NCI-H1105 (cell line): Measurements from ENCODE around the gene PHLPP1.
"Not testable (repeated sequence)": the region's sequence is repeated elsewhere in the genome, so short reads cannot be mapped to it uniquely, and the experiment has no call there.

Source experiments
- DNase-seq: peaks from one replicate; lab custom pipeline; 2025; lab: John Stamatoyannopoulos, UW

The PHLPP1 gene

GRCh38 chr18:62717925-62718800 lies 2.8 kb downstream of the PHLPP1 start:
- no peak for DNase-seq

- no peak for DNase-seq
Observed at GRCh38 chr18:62720048-62720447, 4.7 kb downstream of the PHLPP1 start.

- no peak for DNase-seq
Observed at GRCh38 chr18:62720766-62721613, 5.6 kb downstream of the PHLPP1 start.

- DNase-seq = no peak
Observed at GRCh38 chr18:62721839-62722795, 6.8 kb downstream of the PHLPP1 start.

GRCh38 chr18:62723666-62724281 lies 8.4 kb downstream of the PHLPP1 start:
- no peak for DNase-seq

- no peak for DNase-seq
Observed at GRCh38 chr18:62725896-62726295, 10.6 kb downstream of the PHLPP1 start.

DNA sequence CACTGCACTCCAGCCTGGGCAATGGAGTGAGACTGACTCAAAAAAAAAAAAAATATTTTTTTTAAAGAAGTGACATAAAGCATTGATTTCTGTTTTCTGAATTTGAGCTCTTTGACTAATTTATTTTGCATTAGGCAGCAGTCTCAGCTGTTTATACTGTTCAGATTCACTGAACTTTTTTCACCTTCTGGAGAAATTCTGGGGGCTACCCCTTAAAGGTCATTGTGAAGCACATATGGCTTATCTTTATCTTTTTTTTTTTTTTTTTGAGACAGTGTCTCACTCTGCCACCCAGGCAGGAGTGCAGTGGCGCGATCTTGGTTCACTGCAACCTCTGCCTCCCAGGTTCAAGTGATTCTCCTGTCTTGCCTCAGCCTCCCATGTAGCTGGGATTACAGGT lies 12.9 kb downstream of the PHLPP1 start:
- no peak for DNase-seq

DNA sequence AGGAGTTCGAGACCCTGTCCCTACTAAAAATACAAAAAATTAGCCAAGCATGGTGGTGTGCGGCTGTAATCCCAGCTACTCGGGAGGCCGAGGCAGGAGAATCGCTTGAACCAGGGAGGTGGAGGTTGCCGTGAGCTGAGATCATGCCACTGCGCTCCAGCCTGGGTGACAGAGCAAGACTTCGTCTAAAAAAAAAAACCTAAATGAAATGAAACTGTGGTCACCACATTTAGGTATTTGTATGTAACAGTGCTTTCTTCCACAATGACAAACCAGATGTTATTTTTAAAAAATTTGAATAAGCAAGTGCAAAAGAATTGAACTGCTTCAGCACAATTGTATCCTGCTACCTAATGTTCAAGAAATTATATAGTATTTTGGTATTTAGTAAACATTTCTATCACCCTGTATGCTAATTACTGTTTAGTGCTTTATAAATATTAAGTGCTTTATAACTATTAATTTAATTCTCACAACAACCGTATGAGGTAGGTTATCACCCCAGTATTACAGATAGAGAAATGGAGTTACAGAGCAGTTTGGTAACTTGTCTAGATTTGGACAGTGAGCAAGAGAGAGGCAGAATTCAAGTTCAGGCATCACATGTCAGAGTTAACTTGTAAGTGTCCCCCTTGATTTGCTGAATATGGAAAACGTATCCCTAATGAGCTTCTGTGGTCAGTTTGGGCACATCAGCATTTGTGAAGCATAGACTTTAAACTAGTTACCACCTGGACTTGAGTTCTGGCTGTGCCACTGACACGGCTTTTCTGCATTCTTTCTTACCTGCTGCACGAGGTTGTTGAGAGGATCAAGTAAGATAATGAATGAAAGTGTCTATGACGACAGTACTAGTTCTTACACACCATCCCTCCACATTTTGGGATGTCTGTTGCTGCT lies 14.4 kb downstream of the PHLPP1 start:
- no peak for DNase-seq

DNA sequence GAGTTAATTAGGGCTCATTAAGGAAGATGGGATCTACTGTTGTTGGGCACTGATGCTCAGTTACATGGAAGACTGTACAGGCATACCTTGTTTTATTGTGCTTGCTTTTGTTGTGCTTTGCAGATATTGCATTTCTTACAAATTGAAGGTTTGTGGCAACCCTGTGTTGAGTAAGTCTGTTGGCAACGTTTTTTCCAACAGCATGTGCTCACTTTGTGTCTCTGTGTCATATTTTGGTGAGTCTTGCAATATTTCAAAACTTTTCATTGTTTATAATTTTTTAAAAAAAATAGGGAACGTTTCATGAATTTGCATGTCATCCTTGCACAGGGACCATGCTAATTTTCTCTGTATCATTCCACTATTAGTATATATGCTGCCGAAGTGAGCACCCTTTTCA lies 15.6 kb downstream of the PHLPP1 start:
- DNase-seq = no peak

- DNase-seq = no peak
Observed at GRCh38 chr18:62732617-62733016, 17.3 kb downstream of the PHLPP1 start.

GRCh38 chr18:62734290-62734689 lies 18.9 kb downstream of the PHLPP1 start:
- DNase-seq = no peak

- DNase-seq = no peak
Observed at GRCh38 chr18:62735387-62735786, 20.0 kb downstream of the PHLPP1 start.

DNA sequence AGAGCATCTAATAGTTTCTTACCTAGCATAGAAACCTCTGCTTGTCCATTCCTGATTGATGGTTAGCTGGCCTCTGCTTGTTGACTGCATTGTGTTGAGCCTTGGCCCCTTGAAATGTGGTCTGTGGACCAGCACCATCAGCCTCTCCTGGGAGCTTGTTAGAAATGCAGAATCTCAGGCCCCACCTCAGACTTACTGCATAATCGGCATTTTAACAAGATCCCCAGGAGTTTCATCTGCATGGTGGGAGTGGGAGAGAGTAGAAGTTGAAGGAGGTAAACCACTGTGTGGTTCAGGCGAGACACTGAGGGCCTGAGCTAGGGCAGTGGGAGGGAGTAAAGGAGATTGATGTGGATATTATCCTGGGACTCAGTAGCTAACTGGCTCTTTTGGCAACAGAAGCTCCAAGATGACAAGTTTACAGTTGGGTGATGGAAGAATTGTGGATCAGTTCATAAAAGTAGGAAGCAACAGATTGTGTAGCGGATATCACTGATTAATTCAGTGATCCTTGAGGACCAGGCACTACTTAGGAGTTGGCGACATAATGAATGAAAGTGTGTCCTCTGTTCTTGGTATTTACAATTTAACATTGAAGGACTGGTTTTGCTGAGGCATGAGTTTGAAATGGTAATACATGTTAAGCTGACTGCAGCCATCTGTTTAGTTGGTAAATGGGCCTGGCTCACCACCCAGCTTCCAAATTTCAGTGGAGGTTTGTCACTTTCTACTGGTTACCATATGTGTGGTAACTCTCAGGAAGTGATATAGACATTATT lies 20.9 kb downstream of the PHLPP1 start:
- no peak for DNase-seq

DNA sequence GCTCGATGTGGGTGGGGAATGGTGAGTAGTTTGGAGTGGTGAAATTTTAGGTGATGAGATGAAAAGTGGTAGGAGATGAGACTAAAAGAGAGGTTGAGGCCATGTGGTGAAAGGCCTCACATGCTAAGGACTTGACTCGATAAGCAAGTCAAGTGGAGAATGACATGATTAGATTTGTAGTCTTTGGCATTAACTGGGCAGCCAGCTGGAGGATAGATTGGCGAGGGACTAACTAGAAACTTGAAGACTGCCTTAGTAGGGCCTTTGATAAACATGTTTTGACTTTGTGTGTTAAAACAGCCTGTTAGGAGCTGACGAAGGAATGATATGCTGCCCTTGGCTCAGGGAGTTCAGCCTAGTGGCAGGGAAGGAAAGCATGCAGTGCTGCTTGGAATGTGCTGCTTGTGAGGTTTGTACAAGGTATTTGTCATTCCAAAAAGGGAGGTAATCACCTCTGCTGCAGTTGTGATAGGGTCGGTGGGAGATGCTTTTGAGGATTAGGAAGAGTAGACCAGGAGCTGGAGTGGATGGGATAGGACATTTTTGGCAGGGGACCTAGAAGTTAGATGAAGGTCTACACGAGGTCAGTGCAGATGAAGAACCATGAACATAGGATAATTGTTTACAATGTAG lies 22.0 kb downstream of the PHLPP1 start:
- no peak for DNase-seq

DNA sequence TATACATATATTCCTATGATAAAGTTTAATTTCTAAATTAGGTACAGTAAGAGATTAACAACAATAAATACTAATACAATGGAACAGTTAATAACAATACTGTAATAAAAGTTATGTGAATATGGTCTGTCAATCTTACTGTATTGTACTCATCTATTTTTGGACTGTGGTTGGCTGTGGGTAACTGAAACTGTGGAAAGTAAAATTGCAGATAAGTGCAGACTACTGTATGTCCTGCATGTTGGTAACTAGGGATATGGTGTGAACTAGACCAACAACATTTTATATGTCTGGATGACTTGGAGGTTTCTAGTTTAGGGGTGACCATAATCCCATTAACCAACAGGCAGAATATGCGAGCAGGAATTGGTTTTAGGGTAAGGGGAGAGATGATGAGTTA lies 23.3 kb downstream of the PHLPP1 start:
- no peak for DNase-seq

DNA sequence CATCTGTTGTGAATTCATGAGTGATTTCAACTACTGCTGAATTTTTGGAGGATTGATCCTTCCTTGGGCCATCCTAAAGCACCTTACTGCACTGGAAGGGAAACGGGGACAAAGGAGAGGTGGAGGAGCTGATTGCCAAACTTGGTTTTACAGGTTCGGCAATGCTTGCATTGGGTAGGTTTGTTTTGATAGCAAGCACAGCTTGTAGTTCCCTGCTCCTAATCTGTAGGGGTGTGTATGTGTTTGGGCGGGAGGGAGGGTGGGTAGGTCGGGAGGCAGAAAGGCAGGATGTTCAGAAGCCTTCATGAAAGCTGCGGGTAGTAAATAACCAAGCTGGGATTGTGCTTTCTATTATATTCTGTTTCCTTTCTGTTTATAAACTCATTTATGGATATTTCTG lies 24.6 kb downstream of the PHLPP1 start:
- DNase-seq = no peak

- DNase-seq = not testable (repeated sequence)
Observed at GRCh38 chr18:62740650-62741049, 25.3 kb downstream of the PHLPP1 start.

- DNase-seq = no peak
Observed at GRCh38 chr18:62741118-62741566, 25.8 kb downstream of the PHLPP1 start.

DNA sequence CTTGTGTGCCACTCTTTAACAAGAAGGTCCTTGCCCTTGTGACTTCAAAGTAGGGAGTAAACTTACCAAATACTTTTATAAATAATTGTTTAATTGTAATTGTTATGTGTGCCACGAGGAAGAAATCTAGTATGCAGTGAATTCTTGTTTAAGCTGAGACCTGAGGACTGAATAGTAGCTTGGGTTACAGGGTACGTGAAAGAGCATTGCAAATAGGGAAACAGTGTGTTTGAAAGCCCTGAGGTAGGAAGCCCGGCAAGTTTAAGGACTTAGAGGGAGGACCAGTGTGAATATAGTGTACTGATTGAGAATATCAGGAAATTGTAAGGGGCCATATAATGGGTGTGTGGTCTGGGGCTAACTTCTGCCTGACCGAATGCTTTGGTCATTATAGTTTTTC lies 26.2 kb downstream of the PHLPP1 start:
- no peak for DNase-seq
